ENCODE data around the gene LRRD1.

- TF ChIP-seq, protein P1, sequence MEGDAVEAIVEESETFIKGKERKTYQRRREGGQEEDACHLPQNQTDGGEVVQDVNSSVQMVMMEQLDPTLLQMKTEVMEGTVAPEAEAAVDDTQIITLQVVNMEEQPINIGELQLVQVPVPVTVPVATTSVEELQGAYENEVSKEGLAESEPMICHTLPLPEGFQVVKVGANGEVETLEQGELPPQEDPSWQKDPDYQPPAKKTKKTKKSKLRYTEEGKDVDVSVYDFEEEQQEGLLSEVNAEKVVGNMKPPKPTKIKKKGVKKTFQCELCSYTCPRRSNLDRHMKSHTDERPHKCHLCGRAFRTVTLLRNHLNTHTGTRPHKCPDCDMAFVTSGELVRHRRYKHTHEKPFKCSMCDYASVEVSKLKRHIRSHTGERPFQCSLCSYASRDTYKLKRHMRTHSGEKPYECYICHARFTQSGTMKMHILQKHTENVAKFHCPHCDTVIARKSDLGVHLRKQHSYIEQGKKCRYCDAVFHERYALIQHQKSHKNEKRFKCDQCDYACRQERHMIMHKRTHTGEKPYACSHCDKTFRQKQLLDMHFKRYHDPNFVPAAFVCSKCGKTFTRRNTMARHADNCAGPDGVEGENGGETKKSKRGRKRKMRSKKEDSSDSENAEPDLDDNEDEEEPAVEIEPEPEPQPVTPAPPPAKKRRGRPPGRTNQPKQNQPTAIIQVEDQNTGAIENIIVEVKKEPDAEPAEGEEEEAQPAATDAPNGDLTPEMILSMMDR (IDR thresholded peaks at IDR 0.05; ENCODE audit: insufficient read depth, low read length, poor library complexity, severe bottlenecking), result no peak
- no peak for TF ChIP-seq EZH2phosphoT487 (conservative IDR thresholded peaks at IDR 0.05; ENCODE audit: low read length)
Measured at GRCh38 chr7:92206672-92207071, 27.7 kb upstream of the LRRD1 start.

Measured in SU-DHL-6 (cell line).